GM12873 (cell line): Measurements from ENCODE around the gene MDFI.

Experiments
- CTCF ChIP-seq: IDR thresholded peaks from 2 replicates; pipeline ENCODE4 v1.5.1; 2012; ENCODE audit warnings: low read depth, mild to moderate bottlenecking, moderate library complexity, low read length, control low read depth; ENCODE audit not compliant: insufficient read depth; ENCODE audit errors: missing control alignments

Gene MDFI

GRCh38 chr6:41682056-41682477 lies 43.8 kb downstream of the MDFI start:
- peak; percentile 83 for TF ChIP-seq CTCF

- no peak for TF ChIP-seq CTCF
Observed at GRCh38 chr6:41682497-41683272, 44.4 kb downstream of the MDFI start.

GRCh38 chr6:41683273-41683522 lies 44.9 kb downstream of the MDFI start:
- no peak for TF ChIP-seq CTCF

DNA sequence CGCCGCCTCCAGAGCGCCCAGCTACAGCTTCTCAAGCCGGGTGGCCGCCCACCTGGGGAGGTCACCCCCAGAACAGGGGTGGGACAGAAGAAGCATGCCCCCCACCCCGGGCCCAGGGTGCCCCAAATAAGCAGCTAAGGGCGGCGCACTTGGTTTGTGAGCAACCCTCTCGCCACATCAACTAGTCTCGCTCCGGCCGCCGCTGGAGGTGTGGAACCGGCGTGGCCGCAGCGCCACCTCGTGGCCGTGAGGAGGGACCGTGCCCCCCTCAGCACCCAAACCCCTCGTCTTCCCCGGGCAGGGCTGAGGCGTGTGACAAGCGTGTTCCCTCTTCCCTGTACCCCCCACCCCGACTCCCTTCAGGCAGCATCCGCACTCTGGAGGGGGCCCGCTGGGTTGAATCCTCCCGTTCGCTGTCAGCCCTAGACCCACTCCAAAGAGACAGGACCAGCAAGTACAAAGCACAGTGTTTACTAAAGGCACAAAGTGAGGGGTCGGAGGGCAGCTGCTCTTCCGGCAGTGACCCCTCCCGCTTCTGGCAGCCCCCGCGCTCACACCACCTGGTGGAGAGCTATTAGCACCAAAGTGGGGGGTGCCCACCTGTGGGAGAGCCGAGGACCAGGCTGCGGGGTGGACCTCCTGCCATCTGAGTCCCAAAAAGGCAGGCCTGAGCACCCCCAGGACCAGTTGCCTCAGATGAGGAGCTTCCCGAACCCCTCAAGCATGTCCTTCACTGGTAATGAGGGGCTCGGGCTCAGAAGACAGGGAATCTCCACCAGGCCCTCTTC lies 45.4 kb downstream of the MDFI start:
- peak; percentile 92 for TF ChIP-seq CTCF

DNA sequence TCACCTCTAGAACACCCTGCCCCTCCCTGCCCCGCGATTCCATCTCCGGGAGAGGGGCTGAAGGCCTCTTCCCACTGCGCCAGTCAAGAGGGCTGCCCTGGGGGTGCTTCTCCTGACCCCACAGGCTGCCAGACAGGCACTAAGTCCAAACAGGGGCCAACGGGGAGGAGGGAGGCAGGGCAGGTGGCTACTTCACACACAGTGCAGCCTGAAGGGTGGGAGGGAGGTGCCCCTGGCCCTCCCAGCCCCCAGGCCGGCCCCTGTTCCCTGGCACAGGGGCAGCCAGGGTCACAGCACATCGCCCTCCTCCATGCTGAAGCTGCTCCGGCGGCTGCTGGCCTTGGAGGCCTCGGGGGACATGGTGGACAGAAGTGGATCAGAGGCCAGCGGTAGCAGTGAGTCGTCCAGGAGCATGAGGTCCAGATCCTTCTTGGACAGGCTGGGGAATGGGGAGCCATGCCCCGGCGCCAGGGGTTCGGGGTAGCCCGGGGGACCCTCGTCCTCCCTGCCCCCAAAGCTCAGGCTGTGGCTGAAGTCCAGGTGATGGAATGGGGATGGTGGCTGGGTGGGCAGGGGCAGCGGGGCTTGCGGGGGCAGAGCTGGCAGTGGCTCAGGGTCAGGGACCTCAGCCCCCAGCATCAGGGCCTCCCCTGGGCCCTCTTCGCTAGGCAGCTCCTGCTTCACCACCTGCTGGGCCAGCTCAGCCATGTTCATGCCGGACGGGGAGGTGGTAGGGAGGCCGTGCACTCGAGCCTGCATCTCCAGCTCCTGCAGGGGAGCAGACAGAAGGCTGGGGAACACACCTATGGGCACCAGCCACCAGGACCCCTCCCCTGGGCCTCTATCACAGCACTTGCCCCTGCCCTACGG lies 46.3 kb downstream of the MDFI start:
- no peak for TF ChIP-seq CTCF

GRCh38 chr6:41685641-41686380 lies 47.5 kb downstream of the MDFI start:
- TF ChIP-seq CTCF = no peak
